ENCODE results near the gene EYS. TPM values are rescaled to one million over a fixed set of nuclear protein-coding genes. Genes with fewer than 3 reads are reported as not detected.

The EYS gene
- total and polyA plus RNA-seq, 2 of the 8 experiments (the other 6 are each of a cell fraction or from before 2014, with no cell fraction given): 0.05 to 0.13 TPM

DNA sequence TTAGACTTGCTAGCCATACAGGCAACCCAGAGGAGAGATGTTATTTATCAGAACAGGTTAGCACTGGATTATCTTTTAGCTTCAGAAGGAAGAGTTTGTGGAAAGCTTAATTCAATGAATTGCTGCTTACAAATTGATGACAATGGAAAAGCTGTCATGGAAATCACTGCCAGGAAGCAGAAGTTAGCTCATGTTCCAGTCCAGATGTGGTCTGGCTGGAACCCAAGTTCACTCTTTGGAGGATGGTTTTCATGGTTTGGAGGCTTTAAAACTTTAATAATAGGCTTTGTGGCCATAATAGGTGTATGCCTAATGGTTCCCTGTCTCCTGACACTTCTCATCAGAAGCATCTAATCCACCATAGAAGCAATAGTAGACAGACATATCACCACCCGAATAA lies 1372.4 kb downstream of the EYS start:
- Histone ChIP-seq H3K36me3 (ENCODE audit: control insufficient read depth in 2 of 4, insufficient read depth in 4 of 4, low read length in 3 of 4) (no peaks in the 10 kb centered on the region), H3K79me1 (ENCODE audit: low read depth, low read length) (no peaks in the 10 kb centered on the region)
- CTCF ChIA-PET (ENCODE audit: partially characterized antibody): interaction anchor here (0.8 to 1.4 kb wide), 2 partner anchors 87 to 321 kb away, joined by 3 to 5 read pairs; no protein-coding TSS in a partner anchor

More for the DNA sequence above, 1372.4 kb downstream of the EYS start:
- Histone ChIP-seq H3K79me2 (ENCODE audit: control insufficient read depth in 1 of 2, insufficient read depth in 2 of 2, low read length in 2 of 2) (no peaks in the 10 kb centered on the region), H3K14ac (ENCODE audit: insufficient read length) (no peak overlapping the region), H3K4me1 (replicated peaks in 1 of 4; ENCODE audit: control insufficient read depth in 3 of 4, insufficient read depth in 4 of 4, low read length in 3 of 4) (no peaks in the 10 kb centered on the region), H2BK120ac (replicated peaks; ENCODE audit: low read depth, low read length) (no peak overlapping the region), H3K27me3 (replicated peaks in 1 of 4; ENCODE audit: control insufficient read depth in 3 of 4, extremely low read depth in 1 of 4, insufficient read depth in 3 of 4, low read length in 3 of 4) (no peaks in the 10 kb centered on the region), H3K9me3 (ENCODE audit: insufficient read depth in 2 of 2, low read depth in 1 of 2, low read length in 1 of 2) (no peaks in the 10 kb centered on the region), H4K91ac (replicated peaks; ENCODE audit: insufficient read length, low read length) (no peak overlapping the region), H2BK12ac (ENCODE audit: low read depth, low read length) (no peak overlapping the region), H2BK5ac (ENCODE audit: low read depth, low read length) (no peak overlapping the region), H3K23me2 (ENCODE audit: low read depth, low read length) (no peaks in the 10 kb centered on the region), H2BK20ac (ENCODE audit: low read length) (no peak overlapping the region), H3K18ac (ENCODE audit: extremely low read depth, low read length) (no peak overlapping the region), H2AFZ (ENCODE audit: low read length) (no peak overlapping the region), H3K27ac (ENCODE audit: low read depth, low read length) (no peak overlapping the region), H3K9ac (replicated peaks in 1 of 4; ENCODE audit: extremely low read depth in 1 of 4, low read depth in 3 of 4, low read length in 3 of 4) (no peak overlapping the region), H4K20me1 (replicated peaks in 1 of 2; ENCODE audit: control insufficient read depth in 1 of 2, insufficient read depth in 2 of 2, low read length in 2 of 2) (no peaks in the 10 kb centered on the region), H3K56ac (replicated peaks; ENCODE audit: insufficient read length, low read depth, low read length) (no peak overlapping the region), H4K5ac (ENCODE audit: insufficient read length, low read depth, low read length) (no peak overlapping the region), H3K23ac (ENCODE audit: insufficient read length) (no peak overlapping the region), H2BK15ac (ENCODE audit: low read length) (no peak overlapping the region), H4K8ac (ENCODE audit: extremely low read depth, insufficient read depth, low read length) (no peak overlapping the region), H3K4me2 (ENCODE audit: insufficient read depth in 1 of 2, low read depth in 2 of 2, low read length in 2 of 2) (no peak overlapping the region), H3K4ac (replicated peaks; ENCODE audit: insufficient read length, low read depth, low read length) (no peak overlapping the region), H3K4me3 (ENCODE audit: extremely low read depth in 1 of 4, insufficient read depth in 2 of 4, low read depth in 3 of 4, low read length in 4 of 4) (no peak overlapping the region), H2AK5ac (ENCODE audit: low read depth, low read length) (no peak overlapping the region)
- DNase-seq (ENCODE audit: low read depth in 1 of 2, low spot score in 2 of 2): no peak
- TF ChIP-seq TBP (IDR thresholded peaks at IDR 0.05; ENCODE audit: low read depth, low read length) (no peak), ASH2L (IDR thresholded peaks at IDR 0.05; ENCODE audit: low read length) (no peak), KDM4A (IDR thresholded peaks at IDR 0.05; ENCODE audit: low read depth, low read length, severe bottlenecking) (no peak), RBBP5 (IDR thresholded peaks at IDR 0.05; ENCODE audit: borderline replicate concordance, low read depth, low read length) (no peak)
- TF ChIP-seq, protein P1, sequence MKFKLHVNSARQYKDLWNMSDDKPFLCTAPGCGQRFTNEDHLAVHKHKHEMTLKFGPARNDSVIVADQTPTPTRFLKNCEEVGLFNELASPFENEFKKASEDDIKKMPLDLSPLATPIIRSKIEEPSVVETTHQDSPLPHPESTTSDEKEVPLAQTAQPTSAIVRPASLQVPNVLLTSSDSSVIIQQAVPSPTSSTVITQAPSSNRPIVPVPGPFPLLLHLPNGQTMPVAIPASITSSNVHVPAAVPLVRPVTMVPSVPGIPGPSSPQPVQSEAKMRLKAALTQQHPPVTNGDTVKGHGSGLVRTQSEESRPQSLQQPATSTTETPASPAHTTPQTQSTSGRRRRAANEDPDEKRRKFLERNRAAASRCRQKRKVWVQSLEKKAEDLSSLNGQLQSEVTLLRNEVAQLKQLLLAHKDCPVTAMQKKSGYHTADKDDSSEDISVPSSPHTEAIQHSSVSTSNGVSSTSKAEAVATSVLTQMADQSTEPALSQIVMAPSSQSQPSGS (IDR thresholded peaks at IDR 0.05; ENCODE audit: low read length): no peak
- no peak for FAIRE-seq
- POLR2A ChIA-PET (ENCODE audit: partially characterized antibody): no interaction called here
- WGBS, 2 experiments (ENCODE audit: extremely low coverage in 1 of 2, insufficient coverage in 1 of 2, insufficient read length in 1 of 2, insufficient replicate concordance in 2 of 2, low coverage in 1 of 2, low lambda C conversion rate in 2 of 2, missing lambda C conversion rate in 1 of 2): 94% methylated on average over 1 of the region's 1 CpG; no CpG with 5 or more reads in 1 of the 2 experiments

Data from H1 (cell line).